ENCODE measurements around the gene TRIP12.

DNA sequence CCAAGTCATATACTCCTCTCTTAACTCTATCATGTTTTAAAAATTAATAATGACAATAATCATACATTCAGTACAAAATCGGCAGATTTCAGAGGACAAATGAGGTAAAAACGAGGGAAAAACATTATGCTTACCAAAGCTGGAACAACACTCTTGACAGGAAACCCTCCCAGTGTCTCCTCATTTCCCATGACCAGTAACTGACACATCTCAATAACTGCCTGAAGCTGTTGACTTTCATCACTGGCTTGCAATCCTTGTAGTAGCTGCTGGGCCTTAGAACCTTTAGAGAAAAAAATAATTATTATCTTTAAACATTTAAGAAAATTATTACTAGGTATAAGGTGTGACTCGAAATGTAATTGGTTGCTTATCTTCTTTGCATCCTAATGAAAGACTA, 103.6 kb downstream of the TRIP12 start:
- TF ChIP-seq CTCF (IDR thresholded peaks at IDR 0.05) (no peak), POLR2A (IDR thresholded peaks at IDR 0.05) (no peak)
